GM19397 (cell line): ENCODE measurements around the gene NUP58.

ENCODE experiments used
- ATAC-seq: cut with Tn5 transposase; IDR thresholded peaks from one replicate; pipeline ENCODE4 v1.9.1; 2021; ENCODE audit warnings: mild to moderate bottlenecking, moderate library complexity; ENCODE audit not compliant: unreplicated experiment

NUP58 gene

GRCh38 chr13:25372284-25373081, 71.1 kb downstream of the NUP58 start:
- ATAC-seq, result no peak

GRCh38 chr13:25375727-25376358, 74.4 kb downstream of the NUP58 start:
- ATAC-seq, result no peak

DNA sequence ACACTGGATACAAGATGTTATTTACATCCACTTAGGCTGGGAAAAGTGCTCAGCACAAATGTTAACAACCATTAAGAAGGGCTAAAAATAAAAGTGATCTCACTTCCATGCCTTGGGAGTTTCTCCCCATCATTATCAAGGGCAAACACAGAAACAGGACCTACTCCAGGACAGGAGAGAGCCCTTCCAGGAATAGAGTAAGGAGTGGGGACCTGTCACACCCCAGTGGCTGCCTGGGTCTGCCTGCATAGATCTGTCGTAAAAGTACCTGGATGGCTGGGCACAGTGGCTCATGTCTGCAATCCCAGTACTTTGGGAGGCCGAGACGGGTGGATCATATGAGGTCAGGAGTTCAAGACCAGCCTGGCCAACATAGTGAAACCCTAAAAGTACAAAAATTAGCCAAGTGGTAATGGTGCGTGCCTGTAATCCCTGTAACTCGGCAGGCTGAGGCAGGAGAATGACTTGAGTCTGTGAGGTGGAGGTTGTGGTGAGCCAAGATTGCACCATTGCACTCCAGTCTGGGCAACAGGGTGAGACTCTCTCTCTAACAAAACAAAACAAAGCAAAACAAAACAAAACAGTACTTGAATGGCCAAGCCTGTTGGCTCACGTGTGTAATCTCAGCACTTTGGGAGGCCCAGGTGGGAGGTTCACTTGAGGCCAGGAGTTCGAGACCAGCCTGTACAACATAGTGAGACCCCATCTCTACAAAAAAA, 76.0 kb downstream of the NUP58 start:
- ATAC-seq, result no peak

DNA sequence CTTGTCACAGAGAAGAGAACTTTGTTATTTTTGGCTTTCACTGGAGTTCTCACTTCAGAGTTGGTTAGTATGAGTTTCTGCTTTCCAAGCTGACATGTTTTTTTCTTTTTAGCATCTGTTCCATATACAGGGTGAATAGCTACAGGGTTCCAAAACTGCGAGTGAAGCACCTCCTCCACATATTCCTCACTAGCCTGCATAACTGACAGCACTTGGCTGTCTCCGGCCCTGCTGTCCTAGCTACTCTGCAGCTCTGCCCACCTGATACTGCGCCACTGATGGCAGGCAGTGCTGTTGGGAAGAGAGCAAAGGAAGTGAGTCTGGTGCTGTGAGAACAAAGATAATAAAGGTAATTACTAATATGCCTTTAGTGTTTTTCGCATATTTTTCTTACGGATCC, 77.1 kb downstream of the NUP58 start:
- no peak for ATAC-seq

GRCh38 chr13:25379011-25379410, 77.6 kb downstream of the NUP58 start:
- no peak for ATAC-seq

DNA sequence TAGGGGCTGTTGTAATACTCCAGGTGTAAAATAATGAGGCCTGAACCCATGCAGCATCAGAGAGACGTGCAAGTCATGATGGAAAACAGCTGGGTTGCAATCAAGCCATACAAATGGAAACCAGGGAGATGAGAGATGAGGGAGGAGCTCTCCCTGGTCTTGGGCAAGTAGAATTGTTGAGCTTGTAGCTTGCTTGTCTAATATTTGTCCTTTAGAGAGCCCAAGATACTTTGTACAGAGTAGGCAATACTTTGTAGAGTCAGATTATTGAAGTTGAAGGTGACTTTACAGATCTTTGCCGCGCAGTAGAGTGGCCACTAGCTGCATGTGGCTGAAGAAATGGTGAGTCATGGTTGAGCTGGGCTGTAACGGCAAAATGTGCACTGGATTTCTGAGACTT, 78.7 kb downstream of the NUP58 start:
- no peak for ATAC-seq

DNA sequence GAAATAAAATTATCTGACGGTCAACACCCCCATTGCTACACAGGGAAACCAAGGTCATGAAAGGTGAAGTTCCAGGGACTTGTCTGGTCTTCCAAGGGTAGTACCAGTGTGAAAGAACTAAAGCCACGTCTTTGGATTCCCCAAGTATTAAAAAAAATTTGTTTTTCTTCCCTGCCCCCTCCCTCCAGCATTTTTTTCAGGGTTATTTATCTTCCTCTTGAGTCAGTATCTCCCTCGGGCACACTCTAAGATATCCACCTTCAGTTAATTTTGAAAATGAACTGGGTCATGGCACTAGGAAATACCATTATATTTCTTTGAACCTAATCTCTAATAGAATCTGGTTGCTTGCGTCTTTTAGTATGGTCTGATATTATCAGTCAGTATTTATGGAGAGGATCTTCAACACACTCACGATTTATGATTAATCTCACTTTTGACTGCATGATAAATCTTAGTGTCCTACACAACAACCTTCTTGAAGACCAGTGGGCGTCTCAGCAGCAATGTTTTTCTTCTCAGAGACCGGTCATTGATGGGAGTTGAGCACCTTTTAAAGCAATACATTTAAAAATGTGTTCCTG, 79.4 kb downstream of the NUP58 start:
- no peak for ATAC-seq

- ATAC-seq, result no peak
Observed at GRCh38 chr13:25384758-25385410, 83.5 kb downstream of the NUP58 start.

DNA sequence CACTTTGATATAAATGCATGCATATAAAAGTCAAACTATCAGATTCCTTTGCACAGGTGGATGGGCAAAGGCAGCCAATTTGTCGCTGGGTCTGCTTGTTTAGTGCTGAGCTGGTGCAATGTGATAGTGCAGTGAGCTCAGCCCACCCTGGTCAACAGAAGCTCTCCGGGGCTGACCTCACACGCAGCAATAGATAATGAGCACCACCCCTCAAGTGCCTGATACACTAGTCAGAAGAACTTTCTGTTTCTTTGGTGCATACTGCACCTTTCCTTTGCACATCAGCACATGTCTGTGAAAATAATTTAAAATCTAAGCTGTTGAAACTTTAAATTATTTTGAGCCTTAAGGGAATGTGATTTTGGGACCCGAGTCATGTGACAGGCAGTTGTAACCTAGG, 90.5 kb downstream of the NUP58 start:
- ATAC-seq, result no peak
